HEK293 (cell line): ENCODE data around the gene ANKRD49.

Source experiments
- KLF1 ChIP-seq: fragments of 450-650 bp; formaldehyde crosslinking; IDR thresholded peaks from 2 replicates; pipeline ENCODE4 v1.5.1; 2016; ENCODE audit warnings: missing biosample characterization, missing genetic modification characterization
- ZBTB8A ChIP-seq: fragments of 450-650 bp; formaldehyde crosslinking; IDR thresholded peaks from 2 replicates; pipeline ENCODE4 v1.5.1; 2016; ENCODE audit warnings: missing biosample characterization, missing genetic modification characterization
- ZNF292 ChIP-seq: fragments of 450-650 bp; formaldehyde crosslinking; IDR thresholded peaks from 2 replicates; pipeline ENCODE4 v1.5.1; 2016; ENCODE audit warnings: low read depth, missing biosample characterization, missing genetic modification characterization, borderline replicate concordance
- ZNF561 ChIP-seq: fragments of 450-650 bp; IDR thresholded peaks from 2 replicates; pipeline ENCODE4 v1.5.1; 2018; ENCODE audit warnings: missing biosample characterization, missing genetic modification characterization, borderline replicate concordance
- TF ChIP-seq, protein P1 (sequence below): fragments of 450-650 bp; formaldehyde crosslinking; IDR thresholded peaks from 2 replicates; pipeline ENCODE4 v1.5.1; 2016; ENCODE audit warnings: missing biosample characterization, missing genetic modification characterization
- TF ChIP-seq, protein P2 (sequence below): fragments of 450-650 bp; formaldehyde crosslinking; IDR thresholded peaks from 2 replicates; pipeline ENCODE4 v1.5.1; 2017; ENCODE audit warnings: missing biosample characterization, missing genetic modification characterization
- TF ChIP-seq, protein P3 (sequence below): sonication (generic); formaldehyde crosslinking; IDR thresholded peaks from 2 replicates; pipeline ENCODE4 v1.8.1; 2022; ENCODE audit warnings: mild to moderate bottlenecking, moderate library complexity, missing genetic modification reagents
- TF ChIP-seq, protein P4 (sequence below): fragments of 450-650 bp; formaldehyde crosslinking; IDR thresholded peaks from 2 replicates; pipeline ENCODE4 v1.5.1; 2016; ENCODE audit warnings: missing biosample characterization, missing genetic modification characterization

DNA sequence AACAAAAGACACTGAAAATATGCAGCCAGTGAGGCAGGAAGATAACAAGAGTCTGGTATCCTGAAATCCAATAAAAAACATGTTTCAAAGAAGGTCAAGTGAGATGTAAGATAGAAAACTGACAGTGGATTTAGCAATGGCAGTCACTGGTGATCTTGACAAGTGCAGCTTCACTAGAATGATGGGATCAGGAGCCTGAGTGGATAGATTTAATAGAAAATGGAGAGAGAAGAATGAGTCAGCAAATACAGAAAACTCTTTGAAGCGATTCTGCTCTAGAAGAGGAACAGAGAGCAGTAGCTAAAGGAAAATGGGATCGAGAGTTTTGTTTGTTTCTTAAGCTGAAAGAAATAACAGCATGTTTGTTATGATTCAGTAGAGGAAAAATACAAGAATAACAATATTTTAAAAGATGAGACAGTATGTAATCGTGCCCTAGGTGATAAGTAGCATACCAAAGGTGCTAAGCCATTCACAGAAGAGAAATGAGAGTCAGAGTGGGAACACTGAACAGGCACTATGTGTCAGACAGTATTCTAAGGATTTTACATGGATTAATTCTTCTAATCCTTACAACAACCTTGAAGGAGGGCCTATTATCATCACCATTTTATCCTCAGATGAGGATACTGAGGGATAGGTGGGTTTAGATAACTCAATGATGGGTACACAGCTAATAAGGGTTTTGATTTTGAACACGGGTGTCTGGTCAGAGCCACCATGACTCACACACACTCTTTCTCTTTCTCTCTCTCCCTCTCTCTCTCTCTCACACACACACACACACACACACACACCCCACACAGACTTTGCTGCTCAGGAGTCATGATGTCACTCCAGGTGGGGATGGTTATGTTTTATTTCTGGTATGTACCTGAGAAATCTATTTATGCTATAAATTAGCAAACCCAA lies 36.4 kb upstream of the ANKRD49 start:
- TF ChIP-seq, protein P1, sequence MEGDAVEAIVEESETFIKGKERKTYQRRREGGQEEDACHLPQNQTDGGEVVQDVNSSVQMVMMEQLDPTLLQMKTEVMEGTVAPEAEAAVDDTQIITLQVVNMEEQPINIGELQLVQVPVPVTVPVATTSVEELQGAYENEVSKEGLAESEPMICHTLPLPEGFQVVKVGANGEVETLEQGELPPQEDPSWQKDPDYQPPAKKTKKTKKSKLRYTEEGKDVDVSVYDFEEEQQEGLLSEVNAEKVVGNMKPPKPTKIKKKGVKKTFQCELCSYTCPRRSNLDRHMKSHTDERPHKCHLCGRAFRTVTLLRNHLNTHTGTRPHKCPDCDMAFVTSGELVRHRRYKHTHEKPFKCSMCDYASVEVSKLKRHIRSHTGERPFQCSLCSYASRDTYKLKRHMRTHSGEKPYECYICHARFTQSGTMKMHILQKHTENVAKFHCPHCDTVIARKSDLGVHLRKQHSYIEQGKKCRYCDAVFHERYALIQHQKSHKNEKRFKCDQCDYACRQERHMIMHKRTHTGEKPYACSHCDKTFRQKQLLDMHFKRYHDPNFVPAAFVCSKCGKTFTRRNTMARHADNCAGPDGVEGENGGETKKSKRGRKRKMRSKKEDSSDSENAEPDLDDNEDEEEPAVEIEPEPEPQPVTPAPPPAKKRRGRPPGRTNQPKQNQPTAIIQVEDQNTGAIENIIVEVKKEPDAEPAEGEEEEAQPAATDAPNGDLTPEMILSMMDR (tag by site-specific recombination): no peak
- no peak for TF ChIP-seq ZBTB8A
- no peak for TF ChIP-seq ZNF561 (tag by site-specific recombination)
- TF ChIP-seq, protein P2, sequence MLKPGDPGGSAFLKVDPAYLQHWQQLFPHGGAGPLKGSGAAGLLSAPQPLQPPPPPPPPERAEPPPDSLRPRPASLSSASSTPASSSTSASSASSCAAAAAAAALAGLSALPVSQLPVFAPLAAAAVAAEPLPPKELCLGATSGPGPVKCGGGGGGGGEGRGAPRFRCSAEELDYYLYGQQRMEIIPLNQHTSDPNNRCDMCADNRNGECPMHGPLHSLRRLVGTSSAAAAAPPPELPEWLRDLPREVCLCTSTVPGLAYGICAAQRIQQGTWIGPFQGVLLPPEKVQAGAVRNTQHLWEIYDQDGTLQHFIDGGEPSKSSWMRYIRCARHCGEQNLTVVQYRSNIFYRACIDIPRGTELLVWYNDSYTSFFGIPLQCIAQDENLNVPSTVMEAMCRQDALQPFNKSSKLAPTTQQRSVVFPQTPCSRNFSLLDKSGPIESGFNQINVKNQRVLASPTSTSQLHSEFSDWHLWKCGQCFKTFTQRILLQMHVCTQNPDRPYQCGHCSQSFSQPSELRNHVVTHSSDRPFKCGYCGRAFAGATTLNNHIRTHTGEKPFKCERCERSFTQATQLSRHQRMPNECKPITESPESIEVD (tag by site-specific recombination): no peak
- TF ChIP-seq KLF1 (tag by site-specific recombination): no peak
- no peak for TF ChIP-seq ZNF292
- TF ChIP-seq, protein P3, sequence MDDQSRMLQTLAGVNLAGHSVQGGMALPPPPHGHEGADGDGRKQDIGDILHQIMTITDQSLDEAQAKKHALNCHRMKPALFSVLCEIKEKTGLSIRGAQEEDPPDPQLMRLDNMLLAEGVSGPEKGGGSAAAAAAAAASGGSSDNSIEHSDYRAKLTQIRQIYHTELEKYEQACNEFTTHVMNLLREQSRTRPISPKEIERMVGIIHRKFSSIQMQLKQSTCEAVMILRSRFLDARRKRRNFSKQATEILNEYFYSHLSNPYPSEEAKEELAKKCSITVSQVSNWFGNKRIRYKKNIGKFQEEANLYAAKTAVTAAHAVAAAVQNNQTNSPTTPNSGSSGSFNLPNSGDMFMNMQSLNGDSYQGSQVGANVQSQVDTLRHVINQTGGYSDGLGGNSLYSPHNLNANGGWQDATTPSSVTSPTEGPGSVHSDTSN (CRISPR knock-in tag): no peak
- TF ChIP-seq, protein P4, sequence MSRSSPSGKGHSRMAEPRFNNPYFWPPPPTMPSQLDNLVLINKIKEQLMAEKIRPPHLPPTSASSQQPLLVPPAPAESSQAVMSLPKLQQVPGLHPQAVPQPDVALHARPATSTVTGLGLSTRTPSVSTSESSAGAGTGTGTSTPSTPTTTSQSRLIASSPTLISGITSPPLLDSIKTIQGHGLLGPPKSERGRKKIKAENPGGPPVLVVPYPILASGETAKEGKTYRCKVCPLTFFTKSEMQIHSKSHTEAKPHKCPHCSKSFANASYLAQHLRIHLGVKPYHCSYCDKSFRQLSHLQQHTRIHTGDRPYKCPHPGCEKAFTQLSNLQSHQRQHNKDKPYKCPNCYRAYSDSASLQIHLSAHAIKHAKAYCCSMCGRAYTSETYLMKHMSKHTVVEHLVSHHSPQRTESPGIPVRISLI (tag by site-specific recombination): no peak
